HepG2 (cell line): ENCODE results near the gene FOXI3. TPM values are rescaled to one million over a fixed set of nuclear protein-coding genes. Genes with fewer than 3 reads are reported as not detected.

Source experiments
- ATAC-seq: fragments of 200-7000 bp; cut with Tn5 transposase; 3 replicates; pipeline ENCODE4 v1.9.1; 2020; ENCODE audit warnings: mild to moderate bottlenecking, moderate library complexity
- BruUV-seq: library from RNA; stranded (reverse); fragments of 400-500 nt; replicated peaks from 2 replicates; lab custom pipeline; 2021; lab: Mats Ljungman, UMichigan
- CTCF ChIA-PET: fragments of 300-600 bp; formaldehyde crosslinking; extraction: SDS; loops from one replicate; lab custom pipeline; 2021; ENCODE audit warnings: low total read pairs, inconsistent platforms, low intra/inter-chr PET ratio; lab: Yijun Ruan, JAX
- POLR2A ChIA-PET: fragments of 350-600 bp; sonication (Branson Sonifier 250); formaldehyde crosslinking; loops from one replicate; lab custom pipeline; 2020; ENCODE audit warnings: antibody characterized with exemption, inconsistent platforms; lab: Yijun Ruan, JAX
- DNase-seq: peaks from one replicate; pipeline ENCODE4 v3.0.0-alpha.2; 2015; ENCODE audit warnings: low spot score
- FAIRE-seq: peaks from 3 replicates; lab custom pipeline; 2011; peaks lifted over from hg19 to GRCh38; lab: Jason Lieb, UNC
- H2AFZ ChIP-seq: one replicate; pipeline ENCODE4 v1.6.1; 2011; ENCODE audit warnings: low read length, inconsistent platforms
- H3K27ac ChIP-seq: fragments of 300-600 bp; 3 replicates; pipeline ENCODE4 v1.8.0; 2011; ENCODE audit warnings: mixed run types, mild to moderate bottlenecking, mixed read lengths, low read length, inconsistent platforms; ENCODE audit not compliant: insufficient read depth; ENCODE audit errors: extremely low read length
- H3K27me3 ChIP-seq, 2 experiments: fragments of 200-600 bp in 1 of 2; 2 replicates in 1 of 2; 3 replicates in 1 of 2; pipeline versions ENCODE4 v1.6.0 to v1.8.0; 2011; ENCODE audit warnings: low read length in 2 of 2, mild to moderate bottlenecking in 2 of 2, moderate library complexity in 2 of 2, inconsistent platforms in 1 of 2; ENCODE audit not compliant: insufficient read depth in 2 of 2, control insufficient read depth in 1 of 2
- H3K36me3 ChIP-seq, 2 experiments: fragments of 200-600 bp in 1 of 2; replicated peaks in 1 of 2; 2 replicates in 1 of 2; 3 replicates in 1 of 2; pipeline versions ENCODE4 v1.5.1 to v1.8.0; 2011; ENCODE audit warnings: low read length in 2 of 2, inconsistent platforms in 1 of 2; ENCODE audit not compliant: insufficient read depth in 2 of 2, control insufficient read depth in 1 of 2
- H3K4me1 ChIP-seq: 2 replicates; pipeline ENCODE4 v1.5.1; 2012; ENCODE audit warnings: low read length, inconsistent platforms; ENCODE audit not compliant: insufficient read depth
- H3K4me2 ChIP-seq: 2 replicates; pipeline ENCODE4 v1.6.0; 2011; ENCODE audit warnings: low read depth, low read length, inconsistent platforms
- H3K4me3 ChIP-seq, 3 experiments: fragments of 200-600 bp in 1 of 3; sonication (generic), shearing (Covaris generic) in 1 of 3; replicated peaks in 1 of 3; 2 replicates each; pipeline ENCODE4 v1.5.1; 2011 to 2016; ENCODE audit warnings: low read length in 3 of 3, inconsistent platforms in 2 of 3, low read depth in 2 of 3, mild to moderate bottlenecking in 2 of 3, control low read depth in 1 of 3, mixed read lengths in 1 of 3; ENCODE audit not compliant: insufficient read depth in 1 of 3
- H3K79me2 ChIP-seq: one replicate; pipeline ENCODE4 v1.6.1; 2011; ENCODE audit warnings: low read length, inconsistent platforms; ENCODE audit not compliant: insufficient read depth
- H3K9ac ChIP-seq: 2 replicates; pipeline ENCODE4 v1.6.0; 2011; ENCODE audit warnings: mild to moderate bottlenecking, low read depth, low read length, inconsistent platforms; ENCODE audit not compliant: insufficient read depth
- H3K9me3 ChIP-seq: 2 replicates; pipeline ENCODE4 v1.5.1; 2012; ENCODE audit warnings: mild to moderate bottlenecking, low read length
- H4K20me1 ChIP-seq: 2 replicates; pipeline ENCODE4 v1.6.0; 2011; ENCODE audit warnings: inconsistent platforms, mild to moderate bottlenecking, low read length, moderate library complexity; ENCODE audit not compliant: insufficient read depth
- CBFB ChIP-seq: sonication (generic); formaldehyde crosslinking; IDR thresholded peaks from 2 replicates; pipeline ENCODE4 v1.4.0; 2020; ENCODE audit warnings: missing genetic modification reagents
- CHCHD3 ChIP-seq: sonication (generic); formaldehyde crosslinking; IDR thresholded peaks from 2 replicates; pipeline ENCODE4 v1.8.0; 2022; ENCODE audit warnings: mild to moderate bottlenecking, missing genetic modification reagents, moderate library complexity
- FOXM1 ChIP-seq: sonication (generic); formaldehyde crosslinking; IDR thresholded peaks from 2 replicates; pipeline ENCODE4 v1.5.0; 2020; ENCODE audit warnings: missing genetic modification reagents
- NCOR1 ChIP-seq: fragments of 200-600 bp; sonication (generic); IDR thresholded peaks from 2 replicates; pipeline ENCODE4 v1.7.0; 2017; ENCODE audit warnings: antibody characterized with exemption, low read length, borderline replicate concordance
- TBP ChIP-seq: sonication (generic); formaldehyde crosslinking; IDR thresholded peaks from 2 replicates; pipeline ENCODE4 v1.5.0; 2020; ENCODE audit warnings: missing genetic modification reagents
- WGBS: methylation state at CpG from one replicate; pipeline ENCODE4 v1.1.6; 2017; ENCODE audit warnings: low lambda C conversion rate; 5-methylcytosine and 5-hydroxymethylcytosine counted together
- in situ Hi-C: cut with HindIII; loops from 2 replicates; pipeline ENCODE4 v1.10.0; 2017; ENCODE audit warnings: low pct_unique_long_range_greater_than_20kb; ENCODE audit not compliant: extremely low pct_ligation_motif_present
- intact Hi-C: fragments of 100-400 bp; cut with micrococcal nuclease; formaldehyde crosslinking; loops from one replicate; pipeline ENCODE4 v1.10.0; 2022; ENCODE audit not compliant: unreplicated experiment
- polyA plus RNA-seq, 8 experiments: library from polyadenylated mRNA; depleted of rRNA in 3 of 8; stranded (reverse) in 7 of 8; unstranded in 1 of 8; fragments of >200 nt; fragmentation: Illumina TruSeq in 4 of 8; extraction: Trizol in 4 of 8; gene quantifications; 2 replicates each; pipeline versions ENCODE4 v1.2.1 to v1.2.3, GENCODE V29; 2011 to 2016; ENCODE audit warnings: low read depth in 4 of 8, missing spikeins in 1 of 8, mixed read lengths in 1 of 8; ENCODE audit not compliant: insufficient read depth in 1 of 8
- total RNA-seq, 5 experiments: library from RNA; depleted of rRNA; stranded (reverse); fragments of >200 nt; fragmentation: Illumina TruSeq; extraction: Trizol; gene quantifications; 2 replicates each; pipeline ENCODE4 v1.2.3, GENCODE V29; 2016; ENCODE audit warnings: low read depth in 1 of 5
- TF ChIP-seq, protein P1 (sequence below): fragments of 450-650 bp; IDR thresholded peaks from 2 replicates; pipeline ENCODE4 v1.6.1; 2016
- TF ChIP-seq, protein P2 (sequence below): sonication (generic); formaldehyde crosslinking; IDR thresholded peaks from 2 replicates; pipeline ENCODE4 v1.5.0; 2020; ENCODE audit warnings: mild to moderate bottlenecking, missing genetic modification reagents, moderate library complexity
- TF ChIP-seq, protein P3 (sequence below): sonication (generic); formaldehyde crosslinking; IDR thresholded peaks from 2 replicates; pipeline ENCODE4 v1.4.0; 2020; ENCODE audit warnings: mild to moderate bottlenecking, missing genetic modification reagents

Gene FOXI3
- total and polyA plus RNA-seq, 2 of the 13 experiments (the other 11 are each of a cell fraction or from before 2014, with no cell fraction given), result not detected

DNA sequence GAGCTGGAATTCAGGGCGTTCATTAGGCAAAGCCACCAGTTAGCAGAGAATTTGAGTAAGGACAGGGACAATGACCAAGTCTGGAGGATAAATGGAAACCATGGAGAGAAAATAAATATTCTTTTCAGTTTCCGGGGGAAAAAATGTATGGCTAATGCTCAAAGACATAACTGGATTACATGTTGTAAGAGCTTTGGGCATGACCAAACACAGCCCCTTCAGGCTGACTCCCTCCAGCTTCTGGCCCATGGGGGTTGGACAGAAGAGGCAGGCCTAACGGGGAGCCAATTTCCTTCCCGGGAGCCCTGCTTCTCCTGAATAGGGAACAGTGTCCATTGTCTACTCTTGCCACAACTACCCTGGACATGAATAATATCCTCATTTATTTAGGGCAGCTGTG lies 39.5 kb upstream of the FOXI3 start:
- ATAC-seq (no peak), DNase-seq (no peak), FAIRE-seq (no peak)
- H3K27ac ChIP-seq, result no peak overlapping the region
- no peak overlapping the region for H3K4me3 ChIP-seq
- no peaks in the 10 kb centered on the region for H3K36me3 ChIP-seq
- in situ Hi-C loops, result no loop called here
- intact Hi-C loops, result no loop called here
- H3K9me3 ChIP-seq, result no peaks in the 10 kb centered on the region
- BruUV-seq, result no TSS peak
- 26% methylated on average over 4 of the region's 4 CpGs for WGBS
- ChIA-PET CTCF (no interaction called here), POLR2A (no interaction called here)
- H3K9ac ChIP-seq, result no peak overlapping the region
- no peak overlapping the region for H3K4me2 ChIP-seq
- no peaks in the 10 kb centered on the region for H3K4me1 ChIP-seq
- TF ChIP-seq CBFB (CRISPR knock-in tag), result no peak
- TF ChIP-seq FOXM1 (CRISPR knock-in tag), result no peak
- TF ChIP-seq NCOR1, result no peak
- TF ChIP-seq, protein P1, sequence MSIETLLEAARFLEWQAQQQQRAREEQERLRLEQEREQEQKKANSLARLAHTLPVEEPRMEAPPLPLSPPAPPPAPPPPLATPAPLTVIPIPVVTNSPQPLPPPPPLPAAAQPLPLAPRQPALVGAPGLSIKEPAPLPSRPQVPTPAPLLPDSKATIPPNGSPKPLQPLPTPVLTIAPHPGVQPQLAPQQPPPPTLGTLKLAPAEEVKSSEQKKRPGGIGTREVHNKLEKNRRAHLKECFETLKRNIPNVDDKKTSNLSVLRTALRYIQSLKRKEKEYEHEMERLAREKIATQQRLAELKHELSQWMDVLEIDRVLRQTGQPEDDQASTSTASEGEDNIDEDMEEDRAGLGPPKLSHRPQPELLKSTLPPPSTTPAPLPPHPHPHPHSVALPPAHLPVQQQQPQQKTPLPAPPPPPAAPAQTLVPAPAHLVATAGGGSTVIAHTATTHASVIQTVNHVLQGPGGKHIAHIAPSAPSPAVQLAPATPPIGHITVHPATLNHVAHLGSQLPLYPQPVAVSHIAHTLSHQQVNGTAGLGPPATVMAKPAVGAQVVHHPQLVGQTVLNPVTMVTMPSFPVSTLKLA, result no peak
- TF ChIP-seq TBP (CRISPR knock-in tag), result no peak
- no peak for TF ChIP-seq CHCHD3 (CRISPR knock-in tag)
- no peak overlapping the region for H2AFZ ChIP-seq
- no peaks in the 10 kb centered on the region for H4K20me1 ChIP-seq
- H3K79me2 ChIP-seq, result no peaks in the 10 kb centered on the region
- H3K27me3 ChIP-seq, result peaks cover 0 to 13% of the 10 kb centered on the region in 2 experiments; a peak in 1 of 5 replicates

DNA sequence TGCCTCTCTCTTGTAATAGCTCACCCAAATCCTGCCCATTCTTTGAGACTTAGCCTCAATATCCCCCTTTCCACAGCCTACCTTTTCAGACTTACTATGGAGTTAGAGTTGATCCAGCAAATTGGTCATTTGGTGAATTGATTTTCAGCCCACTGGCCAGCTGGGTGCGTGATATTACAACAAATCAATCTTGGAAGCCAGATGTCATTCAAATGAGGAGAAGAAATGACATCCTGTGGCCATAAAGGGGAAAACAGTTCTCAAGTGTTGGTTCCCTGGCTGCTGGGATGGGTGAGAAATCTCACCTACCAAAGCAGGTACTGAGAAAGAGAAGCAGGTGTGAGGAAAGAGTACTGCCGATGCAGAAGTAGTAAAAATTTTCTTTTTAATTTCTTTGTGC lies 36.7 kb upstream of the FOXI3 start:
- H3K79me2 ChIP-seq, result no peaks in the 10 kb centered on the region
- ATAC-seq, result no peak
- in situ Hi-C loops (no loop called here), intact Hi-C loops (no loop called here)
- no peak for FAIRE-seq
- ChIA-PET POLR2A (no interaction called here), CTCF (no interaction called here)
- WGBS, result 6% methylated on average over 2 of the region's 2 CpGs
- H3K9ac ChIP-seq, result no peak overlapping the region
- no peaks in the 10 kb centered on the region for H4K20me1 ChIP-seq
- BruUV-seq, result no TSS peak
- H3K4me3 ChIP-seq, result no peak overlapping the region
- H3K9me3 ChIP-seq, result no peaks in the 10 kb centered on the region
- peaks cover 0 to 10% of the 10 kb centered on the region in 2 experiments; a peak in 1 of 5 replicates for H3K27me3 ChIP-seq
- no peaks in the 10 kb centered on the region for H3K36me3 ChIP-seq
- H2AFZ ChIP-seq, result no peak overlapping the region
- H3K4me2 ChIP-seq, result no peak overlapping the region
- no peaks in the 10 kb centered on the region for H3K4me1 ChIP-seq
- DNase-seq, result no peak
- H3K27ac ChIP-seq, result no peak overlapping the region
- TF ChIP-seq, protein P2, sequence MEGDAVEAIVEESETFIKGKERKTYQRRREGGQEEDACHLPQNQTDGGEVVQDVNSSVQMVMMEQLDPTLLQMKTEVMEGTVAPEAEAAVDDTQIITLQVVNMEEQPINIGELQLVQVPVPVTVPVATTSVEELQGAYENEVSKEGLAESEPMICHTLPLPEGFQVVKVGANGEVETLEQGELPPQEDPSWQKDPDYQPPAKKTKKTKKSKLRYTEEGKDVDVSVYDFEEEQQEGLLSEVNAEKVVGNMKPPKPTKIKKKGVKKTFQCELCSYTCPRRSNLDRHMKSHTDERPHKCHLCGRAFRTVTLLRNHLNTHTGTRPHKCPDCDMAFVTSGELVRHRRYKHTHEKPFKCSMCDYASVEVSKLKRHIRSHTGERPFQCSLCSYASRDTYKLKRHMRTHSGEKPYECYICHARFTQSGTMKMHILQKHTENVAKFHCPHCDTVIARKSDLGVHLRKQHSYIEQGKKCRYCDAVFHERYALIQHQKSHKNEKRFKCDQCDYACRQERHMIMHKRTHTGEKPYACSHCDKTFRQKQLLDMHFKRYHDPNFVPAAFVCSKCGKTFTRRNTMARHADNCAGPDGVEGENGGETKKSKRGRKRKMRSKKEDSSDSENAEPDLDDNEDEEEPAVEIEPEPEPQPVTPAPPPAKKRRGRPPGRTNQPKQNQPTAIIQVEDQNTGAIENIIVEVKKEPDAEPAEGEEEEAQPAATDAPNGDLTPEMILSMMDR (CRISPR knock-in tag), result peak; percentile 26; the same call in 1 of the 2 replicates
- TF ChIP-seq, protein P3, sequence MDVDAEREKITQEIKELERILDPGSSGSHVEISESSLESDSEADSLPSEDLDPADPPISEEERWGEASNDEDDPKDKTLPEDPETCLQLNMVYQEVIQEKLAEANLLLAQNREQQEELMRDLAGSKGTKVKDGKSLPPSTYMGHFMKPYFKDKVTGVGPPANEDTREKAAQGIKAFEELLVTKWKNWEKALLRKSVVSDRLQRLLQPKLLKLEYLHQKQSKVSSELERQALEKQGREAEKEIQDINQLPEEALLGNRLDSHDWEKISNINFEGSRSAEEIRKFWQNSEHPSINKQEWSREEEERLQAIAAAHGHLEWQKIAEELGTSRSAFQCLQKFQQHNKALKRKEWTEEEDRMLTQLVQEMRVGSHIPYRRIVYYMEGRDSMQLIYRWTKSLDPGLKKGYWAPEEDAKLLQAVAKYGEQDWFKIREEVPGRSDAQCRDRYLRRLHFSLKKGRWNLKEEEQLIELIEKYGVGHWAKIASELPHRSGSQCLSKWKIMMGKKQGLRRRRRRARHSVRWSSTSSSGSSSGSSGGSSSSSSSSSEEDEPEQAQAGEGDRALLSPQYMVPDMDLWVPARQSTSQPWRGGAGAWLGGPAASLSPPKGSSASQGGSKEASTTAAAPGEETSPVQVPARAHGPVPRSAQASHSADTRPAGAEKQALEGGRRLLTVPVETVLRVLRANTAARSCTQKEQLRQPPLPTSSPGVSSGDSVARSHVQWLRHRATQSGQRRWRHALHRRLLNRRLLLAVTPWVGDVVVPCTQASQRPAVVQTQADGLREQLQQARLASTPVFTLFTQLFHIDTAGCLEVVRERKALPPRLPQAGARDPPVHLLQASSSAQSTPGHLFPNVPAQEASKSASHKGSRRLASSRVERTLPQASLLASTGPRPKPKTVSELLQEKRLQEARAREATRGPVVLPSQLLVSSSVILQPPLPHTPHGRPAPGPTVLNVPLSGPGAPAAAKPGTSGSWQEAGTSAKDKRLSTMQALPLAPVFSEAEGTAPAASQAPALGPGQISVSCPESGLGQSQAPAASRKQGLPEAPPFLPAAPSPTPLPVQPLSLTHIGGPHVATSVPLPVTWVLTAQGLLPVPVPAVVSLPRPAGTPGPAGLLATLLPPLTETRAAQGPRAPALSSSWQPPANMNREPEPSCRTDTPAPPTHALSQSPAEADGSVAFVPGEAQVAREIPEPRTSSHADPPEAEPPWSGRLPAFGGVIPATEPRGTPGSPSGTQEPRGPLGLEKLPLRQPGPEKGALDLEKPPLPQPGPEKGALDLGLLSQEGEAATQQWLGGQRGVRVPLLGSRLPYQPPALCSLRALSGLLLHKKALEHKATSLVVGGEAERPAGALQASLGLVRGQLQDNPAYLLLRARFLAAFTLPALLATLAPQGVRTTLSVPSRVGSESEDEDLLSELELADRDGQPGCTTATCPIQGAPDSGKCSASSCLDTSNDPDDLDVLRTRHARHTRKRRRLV (CRISPR knock-in tag), result no peak
